MM.1S (cell line): ENCODE measurements around the gene MRPL4.
"Not testable (repeated sequence)": the region's sequence is repeated elsewhere in the genome, so short reads cannot be mapped to it uniquely, and the experiment has no call there.

Experiments
- DNase-seq: peaks from one replicate; pipeline ENCODE4 v3.0.0-alpha.2; 2015
- H2AFZ ChIP-seq: fragments of 300-600 bp; sonication (generic); 2 replicates; pipeline ENCODE4 v1.6.0; 2016; ENCODE audit warnings: antibody characterized with exemption, low read length
- H3F3A ChIP-seq: fragments of 300-600 bp; sonication (generic); 2 replicates; pipeline ENCODE4 v1.6.1; 2016; ENCODE audit warnings: mild to moderate bottlenecking, antibody characterized with exemption, low read length, moderate library complexity, mixed read lengths; ENCODE audit not compliant: insufficient read depth
- H3K27ac ChIP-seq: fragments of 300-600 bp; sonication (generic); 2 replicates; pipeline ENCODE4 v1.5.1; 2016; ENCODE audit warnings: mild to moderate bottlenecking, low read length
- H3K27me3 ChIP-seq: fragments of 300-600 bp; sonication (generic); replicated peaks from 2 replicates; pipeline ENCODE4 v1.6.0; 2016; ENCODE audit warnings: low read length; ENCODE audit not compliant: insufficient read depth
- H3K36me3 ChIP-seq: fragments of 300-600 bp; sonication (generic); replicated peaks from 2 replicates; pipeline ENCODE4 v1.6.1; 2016; ENCODE audit warnings: mild to moderate bottlenecking, low read length, mixed read lengths; ENCODE audit not compliant: insufficient read depth
- H3K4me1 ChIP-seq: fragments of 300-600 bp; sonication (generic); 2 replicates; pipeline ENCODE4 v1.6.1; 2016; ENCODE audit warnings: low read length, mixed read lengths
- H3K4me2 ChIP-seq: fragments of 300-600 bp; sonication (generic); 2 replicates; pipeline ENCODE4 v1.6.0; 2016; ENCODE audit warnings: low read depth, low read length
- H3K4me3 ChIP-seq: fragments of 300-600 bp; sonication (generic); 2 replicates; pipeline ENCODE4 v1.5.1; 2016; ENCODE audit warnings: low read length, mixed read lengths
- H3K79me2 ChIP-seq: fragments of 300-600 bp; sonication (generic); 2 replicates; pipeline ENCODE4 v1.6.1; 2016; ENCODE audit warnings: mixed run types, low read length, mixed read lengths
- H3K9ac ChIP-seq: fragments of 300-600 bp; sonication (generic); 2 replicates; pipeline ENCODE4 v1.6.1; 2016; ENCODE audit warnings: low read length, mixed read lengths
- H3K9me2 ChIP-seq: fragments of 300-600 bp; sonication (generic); replicated peaks from 2 replicates; pipeline ENCODE4 v1.6.1; 2016; ENCODE audit warnings: mild to moderate bottlenecking, low read length, mixed read lengths; ENCODE audit not compliant: insufficient read depth
- H3K9me3 ChIP-seq: fragments of 300-600 bp; sonication (generic); replicated peaks from 2 replicates; pipeline ENCODE4 v1.6.1; 2016; ENCODE audit warnings: mild to moderate bottlenecking, low read length, mixed read lengths; ENCODE audit not compliant: insufficient read depth
- H4K20me1 ChIP-seq: fragments of 300-600 bp; sonication (generic); 2 replicates; pipeline ENCODE4 v1.6.1; 2016; ENCODE audit warnings: mild to moderate bottlenecking, low read length, moderate library complexity, mixed read lengths; ENCODE audit not compliant: insufficient read depth
- CTCF ChIP-seq: fragments of 300-600 bp; sonication (generic); IDR thresholded peaks from 2 replicates; pipeline ENCODE4 v1.5.1; 2016; ENCODE audit warnings: antibody characterized with exemption, low read length, mixed read lengths
- EZH2 ChIP-seq: fragments of 300-600 bp; sonication (generic); optimal IDR thresholded peaks from 2 replicates; pipeline ENCODE3; 2017; ENCODE audit warnings: low read depth, mild to moderate bottlenecking, antibody characterized with exemption, low read length, mixed read lengths
- EZH2phosphoT487 ChIP-seq: fragments of 300-600 bp; sonication (generic); IDR thresholded peaks from 2 replicates; pipeline ENCODE4 v1.6.1; 2018; ENCODE audit warnings: antibody characterized with exemption, low read length

MRPL4 gene

DNA sequence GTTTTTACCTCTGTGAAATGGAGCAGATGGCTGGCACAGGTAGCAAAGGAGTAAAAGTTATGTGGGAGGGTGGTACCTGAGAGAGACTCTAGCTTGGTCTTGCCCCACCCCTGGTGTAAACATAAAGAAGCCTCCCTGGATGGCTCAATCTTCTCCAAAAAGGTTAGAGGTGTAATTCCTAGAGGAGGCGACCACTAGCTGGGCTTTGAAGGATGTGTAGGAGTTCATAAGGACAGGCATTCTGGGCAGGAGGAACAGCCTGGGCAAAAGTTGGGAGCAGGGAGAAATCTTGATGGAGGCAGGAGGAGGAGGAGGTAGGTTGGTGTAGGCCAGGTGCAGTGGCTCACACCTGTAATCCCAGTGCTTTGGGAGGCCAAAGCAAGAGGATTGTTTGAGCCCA lies 26.9 kb downstream of the MRPL4 start:
- DNase-seq = no peak
- Histone ChIP-seq H3K9me2 (no peaks in the 10 kb centered on the region), H3K27ac (no peak overlapping the region), H3K27me3 (no peaks in the 10 kb centered on the region), H3K36me3 (no peaks in the 10 kb centered on the region), H3K4me2 (no peak overlapping the region), H4K20me1 (no peaks in the 10 kb centered on the region), H3K4me1 (no peaks in the 10 kb centered on the region), H3K9me3 (no peaks in the 10 kb centered on the region), H3K4me3 (no peak overlapping the region), H2AFZ (no peak overlapping the region), H3K9ac (no peak overlapping the region), H3K79me2 (no peaks in the 10 kb centered on the region), H3F3A (no peaks in the 10 kb centered on the region; the same call in 1 of the 2 replicates)
- no peak for TF ChIP-seq EZH2phosphoT487
- TF ChIP-seq CTCF = no peak
- no peak for TF ChIP-seq EZH2

DNA sequence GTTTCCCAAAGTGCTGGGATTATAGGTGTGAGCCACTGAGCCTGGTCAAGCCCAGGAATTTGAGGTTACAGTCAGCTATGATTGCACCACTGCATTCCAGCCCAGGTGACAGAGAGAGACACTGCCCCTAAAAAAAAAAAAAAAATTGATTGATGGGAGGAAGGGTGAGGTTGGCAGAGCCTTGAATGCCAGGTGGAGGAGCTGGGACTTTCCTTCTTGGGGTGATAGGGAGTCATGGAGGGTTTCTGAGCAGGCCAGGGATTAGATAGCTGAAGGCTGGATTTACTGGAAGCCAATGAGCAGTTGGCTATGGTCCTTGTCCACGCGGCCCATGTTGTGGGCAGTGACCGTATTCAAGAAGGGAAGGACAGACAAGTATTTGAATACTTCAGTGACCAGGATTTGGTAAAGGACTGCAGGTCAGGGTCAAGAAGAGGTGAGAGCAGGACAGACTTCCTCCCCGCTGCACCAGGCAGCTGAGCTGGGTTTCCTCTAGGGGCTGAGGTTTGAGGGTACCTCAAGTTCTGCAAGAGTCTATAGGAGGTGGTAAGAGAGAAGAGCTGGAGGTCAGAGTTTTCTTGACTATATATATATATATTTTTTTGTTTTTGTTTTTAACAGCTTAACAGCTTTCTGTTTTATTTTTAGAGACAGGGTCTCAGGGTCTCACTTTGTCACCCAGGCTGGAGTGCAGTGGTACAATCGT lies 27.9 kb downstream of the MRPL4 start:
- H2AFZ ChIP-seq = no peak overlapping the region
- no peaks in the 10 kb centered on the region for H3K9me3 ChIP-seq
- H3K79me2 ChIP-seq = no peaks in the 10 kb centered on the region
- H3F3A ChIP-seq = no peaks in the 10 kb centered on the region; the same call in 1 of the 2 replicates
- H4K20me1 ChIP-seq = no peaks in the 10 kb centered on the region
- H3K4me1 ChIP-seq = no peaks in the 10 kb centered on the region
- H3K4me3 ChIP-seq = no peak overlapping the region
- H3K27ac ChIP-seq = no peak overlapping the region
- H3K4me2 ChIP-seq = no peak overlapping the region
- no peaks in the 10 kb centered on the region for H3K9me2 ChIP-seq
- TF ChIP-seq EZH2phosphoT487 = no peak
- TF ChIP-seq CTCF = no peak
- TF ChIP-seq EZH2 = no peak
- no peak overlapping the region for H3K9ac ChIP-seq
- no peaks in the 10 kb centered on the region for H3K27me3 ChIP-seq
- no peak for DNase-seq
- no peaks in the 10 kb centered on the region for H3K36me3 ChIP-seq

DNA sequence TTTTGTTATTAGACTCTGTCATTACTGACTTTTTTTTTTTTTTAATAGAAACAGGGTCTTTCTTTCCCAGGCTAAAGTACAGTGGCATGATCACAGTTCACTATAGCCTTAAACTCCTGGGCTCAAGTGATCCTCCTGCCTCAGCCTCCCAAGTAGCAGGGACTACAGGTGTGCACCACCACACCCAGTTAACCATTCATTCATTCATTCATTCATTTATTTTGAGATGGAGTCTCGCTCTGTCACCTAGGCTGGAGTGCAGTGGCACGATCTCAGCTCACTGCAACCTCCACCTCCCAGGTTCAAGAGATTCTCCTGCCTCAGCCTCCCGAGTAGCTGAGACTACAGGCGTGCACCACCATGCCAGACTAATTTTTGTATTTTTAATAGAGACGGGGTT lies 30.0 kb downstream of the MRPL4 start:
- H3K4me3 ChIP-seq, H2AFZ ChIP-seq, DNase-seq, H3K27ac ChIP-seq, H3K4me2 ChIP-seq, H4K20me1 ChIP-seq, H3K27me3 ChIP-seq, H3K9me2 ChIP-seq, H3K36me3 ChIP-seq, H3K9ac ChIP-seq, H3F3A ChIP-seq, H3K4me1 ChIP-seq, H3K9me3 ChIP-seq, H3K79me2 ChIP-seq: not testable (repeated sequence)

DNA sequence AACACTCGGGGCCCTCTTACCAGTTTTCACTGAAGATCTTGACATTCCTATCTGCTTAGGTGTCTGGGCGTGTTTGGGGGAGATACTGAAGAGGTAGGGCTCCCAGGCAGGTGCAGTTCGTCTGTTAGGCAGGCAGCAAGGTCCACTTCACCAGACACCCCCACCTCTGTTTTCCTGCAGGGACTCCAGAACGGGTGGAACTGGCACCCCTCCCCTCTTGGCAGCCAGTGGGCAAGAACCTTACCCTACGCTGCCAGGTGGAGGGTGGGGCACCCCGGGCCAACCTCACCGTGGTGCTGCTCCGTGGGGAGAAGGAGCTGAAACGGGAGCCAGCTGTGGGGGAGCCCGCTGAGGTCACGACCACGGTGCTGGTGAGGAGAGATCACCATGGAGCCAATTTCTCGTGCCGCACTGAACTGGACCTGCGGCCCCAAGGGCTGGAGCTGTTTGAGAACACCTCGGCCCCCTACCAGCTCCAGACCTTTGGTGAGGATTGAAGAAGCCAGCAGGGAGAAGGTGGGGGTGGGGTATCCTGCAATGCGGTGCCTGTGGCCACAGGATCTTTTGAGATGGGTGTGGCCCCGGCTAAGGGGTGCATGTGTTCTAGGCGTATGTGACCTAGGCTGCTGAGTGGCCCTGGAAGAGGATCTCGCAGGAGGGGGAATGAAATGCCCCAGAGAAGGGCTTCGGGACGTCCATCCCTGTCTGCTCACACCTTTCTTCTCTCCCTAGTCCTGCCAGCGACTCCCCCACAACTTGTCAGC lies 31.5 kb downstream of the MRPL4 start:
- Histone ChIP-seq H3K36me3 (no peaks in the 10 kb centered on the region), H3K9me2 (no peaks in the 10 kb centered on the region), H3K9ac (no peak overlapping the region), H2AFZ (no peak overlapping the region), H3K27me3 (no peaks in the 10 kb centered on the region), H3K79me2 (no peaks in the 10 kb centered on the region), H3K4me2 (no peak overlapping the region), H4K20me1 (no peaks in the 10 kb centered on the region), H3K9me3 (no peaks in the 10 kb centered on the region), H3F3A (peaks cover 5% of the 10 kb centered on the region), H3K27ac (no peak overlapping the region), H3K4me1 (peaks cover 5% of the 10 kb centered on the region; the same call in 1 of the 2 replicates), H3K4me3 (no peak overlapping the region)
- no peak for TF ChIP-seq EZH2
- TF ChIP-seq CTCF = no peak
- no peak for TF ChIP-seq EZH2phosphoT487
- DNase-seq = no peak
